SK-N-SH treated with all-trans-retinoic acid at 6 μM for 48 hours (cell line): Measurements from ENCODE around the gene TBCK.

Experiments
- ATAC-seq: fragments of 200-7000 bp; cut with Tn5 transposase; 3 replicates; pipeline ENCODE4 v1.9.1; 2020; ENCODE audit warnings: mild to moderate bottlenecking, moderate library complexity
- ARNTL ChIP-seq: fragments of 450-650 bp; formaldehyde crosslinking; IDR thresholded peaks from 2 replicates; pipeline ENCODE4 v1.5.0; 2020; ENCODE audit warnings: low read depth, mild to moderate bottlenecking, moderate library complexity, borderline replicate concordance
- BACH2 ChIP-seq: fragments of 250-450 bp; sonication (Bioruptor Pico); IDR thresholded peaks from 2 replicates; pipeline ENCODE4 v1.9.0; 2021; ENCODE audit warnings: mild to moderate bottlenecking, borderline replicate concordance
- CSDC2 ChIP-seq: fragments of 250-450 bp; sonication (Bioruptor Pico); IDR thresholded peaks from 2 replicates; pipeline ENCODE4 v1.5.0; 2020; ENCODE audit warnings: mild to moderate bottlenecking, moderate library complexity
- CSRNP3 ChIP-seq: fragments of 250-450 bp; sonication (Bioruptor Pico); IDR thresholded peaks from 2 replicates; pipeline ENCODE4 v1.5.1; 2021; ENCODE audit warnings: mild to moderate bottlenecking, moderate library complexity
- ESRRG ChIP-seq: fragments of 250-450 bp; sonication (Bioruptor Pico); IDR thresholded peaks from 2 replicates; pipeline ENCODE4 v1.6.1; 2021; ENCODE audit warnings: mild to moderate bottlenecking
- ISL1 ChIP-seq: fragments of 250-450 bp; sonication (Bioruptor Pico); IDR thresholded peaks from 2 replicates; pipeline ENCODE4 v2.1.2; 2022; ENCODE audit warnings: mild to moderate bottlenecking, moderate library complexity
- OSR1 ChIP-seq: fragments of 250-450 bp; sonication (Bioruptor Pico); IDR thresholded peaks from 2 replicates; pipeline ENCODE4 v1.8.0; 2022; ENCODE audit warnings: moderate library complexity, mild to moderate bottlenecking, inconsistent platforms
- POU6F1 ChIP-seq: fragments of 250-450 bp; sonication (Bioruptor Pico); IDR thresholded peaks from 2 replicates; pipeline ENCODE4 v1.8.0; 2021; ENCODE audit warnings: low read depth, mild to moderate bottlenecking, moderate library complexity, borderline replicate concordance
- PPARA ChIP-seq: fragments of 250-450 bp; sonication (Bioruptor Pico); IDR thresholded peaks from 2 replicates; pipeline ENCODE4 v1.5.0; 2020; ENCODE audit warnings: mild to moderate bottlenecking, borderline replicate concordance
- RARB ChIP-seq: fragments of 250-450 bp; sonication (Bioruptor Pico); IDR thresholded peaks from 2 replicates; pipeline ENCODE4 v1.8.0; 2021; ENCODE audit warnings: mild to moderate bottlenecking, moderate library complexity
- TCF4 ChIP-seq: fragments of 250-450 bp; sonication (Bioruptor Pico); IDR thresholded peaks from 2 replicates; pipeline ENCODE4 v1.8.0; 2021; ENCODE audit warnings: mild to moderate bottlenecking, moderate library complexity, borderline replicate concordance
- ZC3H10 ChIP-seq: fragments of 250-450 bp; sonication (Bioruptor Pico); IDR thresholded peaks from 2 replicates; pipeline ENCODE4 v1.5.1; 2021; ENCODE audit warnings: mild to moderate bottlenecking, moderate library complexity
- ZFP3 ChIP-seq: fragments of 250-450 bp; sonication (Bioruptor Pico); IDR thresholded peaks from 2 replicates; pipeline ENCODE4 v1.5.0; 2020; ENCODE audit warnings: mild to moderate bottlenecking, moderate library complexity
- ZFP30 ChIP-seq: fragments of 450-650 bp; formaldehyde crosslinking; IDR thresholded peaks from 2 replicates; pipeline ENCODE4 v1.5.0; 2022; ENCODE audit warnings: mild to moderate bottlenecking, moderate library complexity
- ZNF565 ChIP-seq: fragments of 450-650 bp; formaldehyde crosslinking; conservative IDR thresholded peaks from 2 replicates; pipeline ENCODE4 v1.5.0; 2020; ENCODE audit warnings: low read depth, mild to moderate bottlenecking, moderate library complexity
- ZNF70 ChIP-seq: fragments of 450-650 bp; formaldehyde crosslinking; IDR thresholded peaks from 2 replicates; pipeline ENCODE4 v1.5.0; 2020; ENCODE audit warnings: mild to moderate bottlenecking, moderate library complexity
- ZNF8 ChIP-seq: fragments of 450-650 bp; formaldehyde crosslinking; IDR thresholded peaks from 2 replicates; pipeline ENCODE4 v1.5.0; 2020; ENCODE audit warnings: mild to moderate bottlenecking, moderate library complexity
- TF ChIP-seq, protein P1 (sequence below): fragments of 250-450 bp; sonication (Bioruptor Pico); IDR thresholded peaks from 2 replicates; pipeline ENCODE4 v1.5.0; 2020; ENCODE audit warnings: mild to moderate bottlenecking, moderate library complexity
- TF ChIP-seq, protein P2 (sequence below): fragments of 250-450 bp; sonication (Bioruptor Pico); IDR thresholded peaks from 2 replicates; pipeline ENCODE4 v1.5.1; 2020; ENCODE audit warnings: low read depth, mild to moderate bottlenecking, moderate library complexity
- TF ChIP-seq, protein P3 (sequence below): fragments of 250-450 bp; sonication (Bioruptor Pico); IDR thresholded peaks from 2 replicates; pipeline ENCODE4 v1.8.0; 2020; ENCODE audit warnings: mild to moderate bottlenecking, moderate library complexity, borderline replicate concordance

TBCK gene

GRCh38 chr4:106038908-106039307, 277.1 kb downstream of the TBCK start (continued):
- TF ChIP-seq POU6F1 (CRISPR knock-in tag) (no peak), PPARA (CRISPR knock-in tag) (no peak), CSRNP3 (CRISPR knock-in tag) (no peak), ISL1 (CRISPR knock-in tag) (no peak), ZFP30 (CRISPR knock-in tag) (no peak)

- ATAC-seq: no peak
Measured at GRCh38 chr4:106038012-106038411, 278.0 kb downstream of the TBCK start.

More at GRCh38 chr4:106038012-106038411, 278.0 kb downstream of the TBCK start:
- TF ChIP-seq ESRRG (CRISPR knock-in tag): no peak
- no peak for TF ChIP-seq ISL1 (CRISPR knock-in tag)
- TF ChIP-seq, protein P1, sequence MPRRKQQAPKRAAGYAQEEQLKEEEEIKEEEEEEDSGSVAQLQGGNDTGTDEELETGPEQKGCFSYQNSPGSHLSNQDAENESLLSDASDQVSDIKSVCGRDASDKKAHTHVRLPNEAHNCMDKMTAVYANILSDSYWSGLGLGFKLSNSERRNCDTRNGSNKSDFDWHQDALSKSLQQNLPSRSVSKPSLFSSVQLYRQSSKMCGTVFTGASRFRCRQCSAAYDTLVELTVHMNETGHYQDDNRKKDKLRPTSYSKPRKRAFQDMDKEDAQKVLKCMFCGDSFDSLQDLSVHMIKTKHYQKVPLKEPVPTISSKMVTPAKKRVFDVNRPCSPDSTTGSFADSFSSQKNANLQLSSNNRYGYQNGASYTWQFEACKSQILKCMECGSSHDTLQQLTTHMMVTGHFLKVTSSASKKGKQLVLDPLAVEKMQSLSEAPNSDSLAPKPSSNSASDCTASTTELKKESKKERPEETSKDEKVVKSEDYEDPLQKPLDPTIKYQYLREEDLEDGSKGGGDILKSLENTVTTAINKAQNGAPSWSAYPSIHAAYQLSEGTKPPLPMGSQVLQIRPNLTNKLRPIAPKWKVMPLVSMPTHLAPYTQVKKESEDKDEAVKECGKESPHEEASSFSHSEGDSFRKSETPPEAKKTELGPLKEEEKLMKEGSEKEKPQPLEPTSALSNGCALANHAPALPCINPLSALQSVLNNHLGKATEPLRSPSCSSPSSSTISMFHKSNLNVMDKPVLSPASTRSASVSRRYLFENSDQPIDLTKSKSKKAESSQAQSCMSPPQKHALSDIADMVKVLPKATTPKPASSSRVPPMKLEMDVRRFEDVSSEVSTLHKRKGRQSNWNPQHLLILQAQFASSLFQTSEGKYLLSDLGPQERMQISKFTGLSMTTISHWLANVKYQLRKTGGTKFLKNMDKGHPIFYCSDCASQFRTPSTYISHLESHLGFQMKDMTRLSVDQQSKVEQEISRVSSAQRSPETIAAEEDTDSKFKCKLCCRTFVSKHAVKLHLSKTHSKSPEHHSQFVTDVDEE (CRISPR knock-in tag): no peak
- no peak for TF ChIP-seq BACH2 (CRISPR knock-in tag)
- TF ChIP-seq ARNTL (CRISPR knock-in tag): no peak
- TF ChIP-seq ZNF70 (CRISPR knock-in tag): no peak
- no peak for TF ChIP-seq CSRNP3 (CRISPR knock-in tag)
- TF ChIP-seq CSDC2 (CRISPR knock-in tag): no peak
- TF ChIP-seq TCF4 (CRISPR knock-in tag): no peak
- TF ChIP-seq ZNF8 (CRISPR knock-in tag): no peak
- no peak for TF ChIP-seq ZFP30 (CRISPR knock-in tag)
- no peak for TF ChIP-seq PPARA (CRISPR knock-in tag)
- no peak for TF ChIP-seq POU6F1 (CRISPR knock-in tag)
- TF ChIP-seq OSR1 (CRISPR knock-in tag): no peak
- TF ChIP-seq, protein P2, sequence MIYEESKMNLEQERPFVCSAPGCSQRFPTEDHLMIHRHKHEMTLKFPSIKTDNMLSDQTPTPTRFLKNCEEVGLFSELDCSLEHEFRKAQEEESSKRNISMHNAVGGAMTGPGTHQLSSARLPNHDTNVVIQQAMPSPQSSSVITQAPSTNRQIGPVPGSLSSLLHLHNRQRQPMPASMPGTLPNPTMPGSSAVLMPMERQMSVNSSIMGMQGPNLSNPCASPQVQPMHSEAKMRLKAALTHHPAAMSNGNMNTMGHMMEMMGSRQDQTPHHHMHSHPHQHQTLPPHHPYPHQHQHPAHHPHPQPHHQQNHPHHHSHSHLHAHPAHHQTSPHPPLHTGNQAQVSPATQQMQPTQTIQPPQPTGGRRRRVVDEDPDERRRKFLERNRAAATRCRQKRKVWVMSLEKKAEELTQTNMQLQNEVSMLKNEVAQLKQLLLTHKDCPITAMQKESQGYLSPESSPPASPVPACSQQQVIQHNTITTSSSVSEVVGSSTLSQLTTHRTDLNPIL (CRISPR knock-in tag): no peak
- TF ChIP-seq ZFP3 (CRISPR knock-in tag): no peak
- no peak for TF ChIP-seq ZNF565 (CRISPR knock-in tag)
- TF ChIP-seq RARB (CRISPR knock-in tag): no peak
- TF ChIP-seq, protein P3, sequence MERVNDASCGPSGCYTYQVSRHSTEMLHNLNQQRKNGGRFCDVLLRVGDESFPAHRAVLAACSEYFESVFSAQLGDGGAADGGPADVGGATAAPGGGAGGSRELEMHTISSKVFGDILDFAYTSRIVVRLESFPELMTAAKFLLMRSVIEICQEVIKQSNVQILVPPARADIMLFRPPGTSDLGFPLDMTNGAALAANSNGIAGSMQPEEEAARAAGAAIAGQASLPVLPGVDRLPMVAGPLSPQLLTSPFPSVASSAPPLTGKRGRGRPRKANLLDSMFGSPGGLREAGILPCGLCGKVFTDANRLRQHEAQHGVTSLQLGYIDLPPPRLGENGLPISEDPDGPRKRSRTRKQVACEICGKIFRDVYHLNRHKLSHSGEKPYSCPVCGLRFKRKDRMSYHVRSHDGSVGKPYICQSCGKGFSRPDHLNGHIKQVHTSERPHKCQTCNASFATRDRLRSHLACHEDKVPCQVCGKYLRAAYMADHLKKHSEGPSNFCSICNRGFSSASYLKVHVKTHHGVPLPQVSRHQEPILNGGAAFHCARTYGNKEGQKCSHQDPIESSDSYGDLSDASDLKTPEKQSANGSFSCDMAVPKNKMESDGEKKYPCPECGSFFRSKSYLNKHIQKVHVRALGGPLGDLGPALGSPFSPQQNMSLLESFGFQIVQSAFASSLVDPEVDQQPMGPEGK (CRISPR knock-in tag): no peak
- no peak for TF ChIP-seq ZC3H10 (CRISPR knock-in tag)
